Measurements from ENCODE around the gene SLCO2A1.

DNA sequence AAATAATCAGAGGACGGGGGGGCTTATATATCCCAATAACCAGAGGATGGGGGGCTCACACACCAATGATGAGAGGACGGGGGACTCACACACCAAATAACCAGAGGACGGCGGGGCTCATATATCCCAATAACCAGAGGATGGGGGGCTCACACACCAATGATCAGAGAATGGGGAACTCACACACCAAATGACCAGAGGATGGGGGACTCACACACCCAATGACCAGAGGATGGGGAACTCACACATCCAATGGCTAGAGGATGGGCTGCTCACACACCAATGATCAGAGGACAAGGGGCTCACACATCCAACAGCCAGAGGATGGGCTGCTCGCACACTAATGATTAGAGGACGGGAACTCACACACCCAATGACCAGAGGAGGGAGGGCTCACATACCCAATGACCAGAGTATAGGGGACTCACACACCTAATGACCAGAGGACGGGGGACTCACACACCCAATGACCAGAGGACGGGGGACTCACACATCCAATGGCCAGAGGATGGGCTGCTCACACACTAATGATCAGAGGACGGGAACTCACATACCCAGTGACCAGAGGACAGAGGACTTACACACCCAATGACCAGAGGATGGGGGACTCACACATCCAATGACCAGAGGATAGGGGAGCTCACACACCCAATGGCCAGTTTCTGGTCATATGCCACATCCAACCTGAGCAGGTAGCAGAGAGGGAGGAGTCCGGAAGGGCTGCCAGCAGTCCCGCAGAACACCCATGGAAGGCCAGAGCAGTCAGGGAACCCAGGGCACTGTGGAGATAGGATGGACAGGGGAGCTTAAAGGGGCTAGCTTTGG, 144.6 kb downstream of the SLCO2A1 start:
- no peak for TF ChIP-seq POLR2A (IDR thresholded peaks at IDR 0.05)
- TF ChIP-seq CTCF (IDR thresholded peaks at IDR 0.05) = no peak
- TF ChIP-seq EP300 (IDR thresholded peaks at IDR 0.05; ENCODE audit: low read depth) = no peak
- TF ChIP-seq POLR2AphosphoS5 (IDR thresholded peaks at IDR 0.05) = no peak
